ENCODE measurements around the gene FBXO47.

FBXO47 gene

GRCh38 chr17:38906460-38907228 is 60.6 kb downstream of the FBXO47 start:
- no peak for DNase-seq (ENCODE audit: low read depth)
- in situ Hi-C loops (cut with HindIII; ENCODE audit: low sequenced_read_pairs), result no loop called here
- TF ChIP-seq CTCF (IDR thresholded peaks at IDR 0.05; ENCODE audit: low read depth, low read length, missing control alignments), result no peak
- H3K4me3 ChIP-seq (ENCODE audit: low read depth, low read length), result no peak overlapping the region

- TF ChIP-seq CTCF (IDR thresholded peaks at IDR 0.05; ENCODE audit: low read depth, low read length, missing control alignments), result no peak
- no peak overlapping the region for H3K4me3 ChIP-seq (ENCODE audit: low read depth, low read length)
- no peak for DNase-seq (ENCODE audit: low read depth)
- in situ Hi-C loops (cut with HindIII; ENCODE audit: low sequenced_read_pairs), result no loop called here
These were observed 61.8 kb downstream of the FBXO47 start for GRCh38 chr17:38905375-38905774.

- TF ChIP-seq CTCF (IDR thresholded peaks at IDR 0.05; ENCODE audit: low read depth, low read length, missing control alignments), result no peak
- no peak overlapping the region for H3K4me3 ChIP-seq (ENCODE audit: low read depth, low read length)
- in situ Hi-C loops (cut with HindIII; ENCODE audit: low sequenced_read_pairs), result no loop called here
- DNase-seq (ENCODE audit: low read depth), result no peak
These were observed 62.3 kb downstream of the FBXO47 start for GRCh38 chr17:38904892-38905291.

- no peak for TF ChIP-seq CTCF (IDR thresholded peaks at IDR 0.05; ENCODE audit: low read depth, low read length, missing control alignments)
- no peak for DNase-seq (ENCODE audit: low read depth)
- no peak overlapping the region for H3K4me3 ChIP-seq (ENCODE audit: low read depth, low read length)
- in situ Hi-C loops (cut with HindIII; ENCODE audit: low sequenced_read_pairs), result no loop called here
These were observed 63.8 kb downstream of the FBXO47 start for GRCh38 chr17:38903404-38903803.

- no peak for TF ChIP-seq CTCF (IDR thresholded peaks at IDR 0.05; ENCODE audit: low read depth, low read length, missing control alignments)
- no peak overlapping the region for H3K4me3 ChIP-seq (ENCODE audit: low read depth, low read length)
- DNase-seq (ENCODE audit: low read depth), result peak; percentile 77
- in situ Hi-C loops (cut with HindIII; ENCODE audit: low sequenced_read_pairs), result no loop called here
These were observed 66.1 kb downstream of the FBXO47 start for GRCh38 chr17:38900978-38901656.

GRCh38 chr17:38899421-38899820 is 67.8 kb downstream of the FBXO47 start:
- TF ChIP-seq CTCF (IDR thresholded peaks at IDR 0.05; ENCODE audit: low read depth, low read length, missing control alignments), result no peak
- in situ Hi-C loops (cut with HindIII; ENCODE audit: low sequenced_read_pairs), result no loop called here
- H3K4me3 ChIP-seq (ENCODE audit: low read depth, low read length), result no peak overlapping the region
- DNase-seq (ENCODE audit: low read depth), result no peak
